ENCODE results near the gene ABCA13. TPM values are rescaled to one million over a fixed set of nuclear protein-coding genes. Genes with fewer than 3 reads are reported as not detected.

The ABCA13 gene
- polyA plus RNA-seq, 4 donors: 0.76 to 1.0 (median 0.96) TPM

GRCh38 chr7:48419401-48419800 is 248.1 kb downstream of the ABCA13 start:
- no peak for DNase-seq (ENCODE audit: low read depth in 4 of 4, low spot score in 3 of 4)

DNA sequence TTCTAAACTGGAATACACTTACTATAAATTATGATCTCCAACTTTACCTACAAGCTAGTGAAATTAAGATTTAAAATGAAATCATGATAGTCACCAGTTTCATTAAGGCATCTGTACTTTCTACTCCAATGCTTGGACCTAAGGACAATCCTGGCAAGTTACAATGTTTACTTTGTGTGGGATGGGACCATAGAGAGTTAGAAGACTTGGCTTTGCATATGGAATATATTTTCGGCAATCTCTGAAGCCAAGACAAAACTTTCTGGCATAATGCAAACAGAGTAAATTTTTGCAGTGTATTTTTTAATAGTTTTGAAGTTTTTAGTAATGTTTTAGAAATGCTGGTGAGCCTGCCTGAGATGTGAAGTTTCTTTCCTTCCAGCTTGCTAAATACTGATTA is 248.9 kb downstream of the ABCA13 start:
- DNase-seq (ENCODE audit: low read depth in 4 of 4, low spot score in 3 of 4): no peak

GRCh38 chr7:48421357-48421756 is 250.1 kb downstream of the ABCA13 start:
- no peak for DNase-seq (ENCODE audit: low read depth in 4 of 4, low spot score in 3 of 4)

DNA sequence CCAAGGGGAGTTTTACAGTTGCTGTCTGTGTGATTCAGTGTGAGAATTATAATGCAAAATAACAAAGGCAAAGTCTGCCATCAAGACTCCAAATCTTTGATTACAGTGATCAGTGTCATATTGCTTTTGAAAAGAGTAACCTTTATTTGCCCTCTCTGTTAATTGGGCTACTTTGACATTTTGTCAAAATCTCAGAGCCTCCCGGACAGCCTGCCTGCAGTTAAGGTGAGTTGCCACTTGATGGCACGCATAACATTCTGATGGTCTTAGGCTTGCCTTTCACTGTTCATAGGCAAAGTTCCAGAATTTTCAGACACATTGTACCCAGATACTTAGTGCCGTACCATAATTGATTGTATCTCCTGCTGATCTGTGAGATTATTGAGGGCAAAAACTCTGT is 253.5 kb downstream of the ABCA13 start:
- no peak for DNase-seq (ENCODE audit: low read depth in 4 of 4, low spot score in 3 of 4)

- DNase-seq (ENCODE audit: low read depth in 4 of 4, low spot score in 3 of 4): no peak
Measured at GRCh38 chr7:48426331-48426965, 255.2 kb downstream of the ABCA13 start.

DNA sequence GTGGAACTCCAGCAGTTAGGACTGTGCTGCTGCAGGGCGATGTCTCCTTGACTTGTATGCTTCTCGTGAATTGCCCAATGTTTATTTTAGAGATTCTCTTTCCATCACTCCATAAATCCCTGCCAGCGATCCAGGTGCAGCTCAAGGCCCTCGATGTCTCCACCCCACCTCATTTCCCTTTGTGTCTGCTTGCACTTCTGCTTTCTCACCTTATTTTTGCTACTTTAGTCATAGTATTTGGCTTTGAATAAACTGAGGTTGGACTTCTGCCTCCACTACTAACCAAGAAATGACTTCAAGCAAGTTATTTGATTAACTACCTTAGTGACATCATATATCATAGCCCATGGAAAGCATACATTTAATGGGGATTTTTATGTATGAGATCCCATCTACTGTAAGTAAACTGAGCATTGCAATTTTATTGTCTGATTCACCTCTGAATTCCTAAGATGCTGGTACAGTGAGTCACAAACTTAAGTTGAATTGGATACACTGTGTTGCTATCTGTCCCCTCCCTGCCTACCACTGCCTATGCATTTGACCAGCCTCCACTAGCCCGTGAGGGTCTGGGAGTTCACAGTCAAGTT is 255.8 kb downstream of the ABCA13 start:
- no peak for DNase-seq (ENCODE audit: low read depth in 4 of 4, low spot score in 3 of 4)

GRCh38 chr7:48427671-48428070 is 256.4 kb downstream of the ABCA13 start:
- DNase-seq (ENCODE audit: low read depth in 4 of 4, low spot score in 3 of 4): no peak

GRCh38 chr7:48428091-48428684 is 256.9 kb downstream of the ABCA13 start:
- DNase-seq (ENCODE audit: low read depth in 4 of 4, low spot score in 3 of 4): no peak

- DNase-seq (ENCODE audit: low read depth in 4 of 4, low spot score in 3 of 4): no peak
Measured at GRCh38 chr7:48429117-48429516, 257.9 kb downstream of the ABCA13 start.

GRCh38 chr7:48438206-48438605 is 266.9 kb downstream of the ABCA13 start:
- no peak for DNase-seq (ENCODE audit: low read depth in 4 of 4, low spot score in 3 of 4)

GRCh38 chr7:48441848-48442492 is 270.7 kb downstream of the ABCA13 start:
- no peak for DNase-seq (ENCODE audit: low read depth in 4 of 4, low spot score in 3 of 4)

DNA sequence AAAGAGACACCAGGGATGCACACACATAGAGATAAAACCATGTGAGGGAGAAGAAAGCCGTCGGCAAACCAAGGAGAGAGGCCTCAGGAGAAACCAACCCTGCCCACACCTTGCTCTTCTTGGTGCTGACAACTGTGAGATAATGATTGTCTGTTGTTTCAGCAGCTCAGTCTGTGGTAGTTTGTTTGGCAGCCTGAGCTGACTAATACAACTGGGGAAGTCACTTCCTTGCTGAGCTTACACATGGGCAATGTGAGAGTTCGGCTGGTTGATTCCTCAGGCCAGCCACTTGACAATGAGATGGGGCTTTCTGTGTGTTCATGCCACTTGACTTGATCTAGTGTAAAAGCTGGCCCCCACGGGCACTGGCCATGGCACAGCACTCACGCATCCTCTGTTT is 271.8 kb downstream of the ABCA13 start:
- no peak for DNase-seq (ENCODE audit: low read depth in 4 of 4, low spot score in 3 of 4)

- DNase-seq (ENCODE audit: low read depth in 4 of 4, low spot score in 3 of 4): no peak
Measured at GRCh38 chr7:48446721-48447120, 275.5 kb downstream of the ABCA13 start.

GRCh38 chr7:48452218-48452617 is 281.0 kb downstream of the ABCA13 start:
- no peak for DNase-seq (ENCODE audit: low read depth in 4 of 4, low spot score in 3 of 4)

DNA sequence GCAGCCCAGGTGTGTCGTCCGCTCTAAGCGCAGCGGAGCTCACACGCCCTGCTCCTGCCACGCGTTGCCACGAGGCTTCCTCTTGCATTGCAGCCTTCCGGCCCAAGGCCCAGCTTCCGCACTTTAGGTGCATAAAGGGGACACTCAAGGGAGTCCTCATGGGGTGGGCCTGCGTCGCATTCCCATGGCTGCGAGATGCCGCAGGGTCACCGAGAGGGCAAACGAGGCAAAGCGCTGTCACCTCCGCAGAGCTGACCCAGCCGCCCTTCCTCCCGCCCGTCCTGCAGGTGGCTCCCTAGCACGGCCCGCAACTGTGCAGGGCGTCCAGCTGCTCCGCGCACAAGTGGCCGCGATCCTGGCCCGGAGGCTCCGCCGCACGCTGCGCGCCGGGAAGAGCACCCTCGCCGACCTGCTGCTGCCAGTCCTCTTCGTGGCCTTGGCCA is 283.5 kb downstream of the ABCA13 start:
- no peak for DNase-seq (ENCODE audit: low read depth in 4 of 4, low spot score in 3 of 4)

DNA sequence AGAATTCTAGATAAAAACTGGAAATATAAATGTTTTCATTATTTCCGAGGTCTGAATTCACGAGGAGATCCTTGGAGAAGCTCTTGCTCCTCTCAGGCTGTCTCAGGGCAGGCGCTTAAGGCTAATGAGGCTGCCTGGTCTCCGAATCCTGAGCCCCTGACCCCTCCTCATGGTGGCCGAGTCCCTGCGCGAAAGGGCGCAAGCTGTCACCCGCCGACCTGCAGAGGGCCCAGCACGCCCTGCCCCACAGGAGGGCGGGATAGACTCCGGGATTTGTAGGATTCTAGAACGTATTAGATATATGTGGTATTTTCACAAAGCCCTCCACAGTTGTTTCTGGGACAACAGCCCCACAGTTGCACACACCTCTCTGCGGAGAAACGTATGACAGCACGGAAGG is 284.1 kb downstream of the ABCA13 start:
- DNase-seq (ENCODE audit: low read depth in 4 of 4, low spot score in 3 of 4): no peak

DNA sequence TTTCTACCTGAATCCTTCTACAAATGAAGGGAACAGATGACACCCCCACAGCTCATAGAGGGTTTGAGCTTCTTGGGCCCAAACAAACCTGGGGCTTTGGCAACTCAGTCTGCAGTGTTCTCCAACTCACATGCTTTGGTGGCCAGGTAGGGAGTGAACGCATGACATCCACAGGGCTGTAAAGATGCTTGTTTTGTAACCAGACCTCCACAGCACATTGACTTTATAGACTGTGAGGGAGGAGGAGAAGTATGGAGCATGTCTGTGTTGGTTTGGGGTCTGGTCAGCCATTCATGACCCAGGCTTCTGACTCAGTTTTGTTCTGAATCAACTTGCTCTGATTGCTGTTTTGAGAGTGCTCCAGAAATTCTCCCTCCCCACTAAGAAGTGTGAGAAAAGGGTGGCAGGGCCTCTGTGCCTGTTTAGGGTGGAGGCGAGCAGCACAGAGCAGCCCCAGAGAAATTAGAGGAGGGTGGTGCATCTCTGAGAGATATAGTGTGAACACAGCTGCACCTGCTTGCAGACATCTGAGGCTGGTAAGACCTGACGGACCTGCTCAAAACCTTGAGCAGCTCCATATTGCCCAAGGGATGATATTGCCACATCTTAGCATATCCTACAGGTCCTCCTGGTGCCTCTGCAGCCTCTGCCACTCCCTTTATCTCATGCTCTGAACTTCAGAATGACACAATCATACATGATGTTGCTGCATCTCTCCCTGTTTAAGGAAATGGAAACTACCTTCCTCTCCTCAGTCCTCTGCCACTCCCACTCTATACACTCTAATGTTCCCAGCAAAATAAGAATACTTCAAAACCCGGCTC is 287.7 kb downstream of the ABCA13 start:
- peak in 1 of 4 donors; percentile 5 for DNase-seq (ENCODE audit: low read depth in 4 of 4, low spot score in 3 of 4)

- DNase-seq (ENCODE audit: low read depth in 4 of 4, low spot score in 3 of 4): no peak
Measured at GRCh38 chr7:48466713-48467112, 295.5 kb downstream of the ABCA13 start.

DNA sequence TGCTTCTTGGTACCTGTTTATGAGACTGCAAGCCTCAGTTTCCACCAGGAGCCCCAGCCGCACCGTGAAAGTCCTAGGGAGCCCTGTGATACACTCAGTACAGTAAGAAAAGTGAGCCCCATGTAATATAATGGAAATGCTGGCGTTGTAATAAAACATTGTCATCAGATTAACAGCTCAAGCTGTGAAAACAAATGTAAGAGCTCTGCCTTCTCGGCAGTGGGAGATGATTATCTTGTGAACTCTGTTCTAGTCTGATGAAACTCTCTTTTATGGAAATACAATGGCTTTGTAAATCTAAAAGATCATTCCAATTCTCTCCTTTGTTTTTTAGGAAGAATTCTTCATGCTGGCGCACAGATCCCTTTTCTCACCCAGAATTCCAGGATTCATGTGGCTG is 299.9 kb downstream of the ABCA13 start:
- no peak for DNase-seq (ENCODE audit: low read depth in 4 of 4, low spot score in 3 of 4)

GRCh38 chr7:48472640-48473039 is 301.4 kb downstream of the ABCA13 start:
- no peak for DNase-seq (ENCODE audit: low read depth in 4 of 4, low spot score in 3 of 4)

All from right renal pelvis (tissue), 4 donors.